HepG2 (cell line): Measurements from ENCODE around the gene TRPC4.

Experiments used
- FOSL1 ChIP-seq: sonication (generic); formaldehyde crosslinking; IDR thresholded peaks from 2 replicates; pipeline ENCODE4 v1.9.0; 2021; ENCODE audit warnings: missing genetic modification reagents, borderline replicate concordance
- HOXA7 ChIP-seq: sonication (generic); formaldehyde crosslinking; IDR thresholded peaks from 2 replicates; pipeline ENCODE4 v1.8.1; 2022; ENCODE audit warnings: mild to moderate bottlenecking, missing genetic modification reagents, moderate library complexity
- MAFK ChIP-seq, 2 experiments: IDR thresholded peaks in 1 of 2; conservative IDR thresholded peaks in 1 of 2; 2 replicates each; pipeline ENCODE4 v1.6.1; 2011; ENCODE audit warnings: improper control_type of control experiment in 2 of 2, low read length in 2 of 2
- NCOA1 ChIP-seq: sonication (generic); formaldehyde crosslinking; IDR thresholded peaks from 2 replicates; pipeline ENCODE4 v1.9.0; 2021; ENCODE audit warnings: missing genetic modification reagents
- ZBTB1 ChIP-seq: sonication (generic); formaldehyde crosslinking; IDR thresholded peaks from 2 replicates; pipeline ENCODE4 v1.4.0; 2020; ENCODE audit warnings: missing genetic modification reagents, borderline replicate concordance
- ZNF124 ChIP-seq: sonication (generic); formaldehyde crosslinking; IDR thresholded peaks from 2 replicates; pipeline ENCODE4 v1.4.0; 2020; ENCODE audit warnings: missing genetic modification reagents

GRCh38 chr13:37777676-37778075 lies 91.9 kb downstream of the TRPC4 start:
- TF ChIP-seq HOXA7 (CRISPR knock-in tag) = no peak
- TF ChIP-seq NCOA1 (CRISPR knock-in tag) = no peak
- no peak for TF ChIP-seq ZBTB1 (CRISPR knock-in tag)
- TF ChIP-seq FOSL1 = no peak
- TF ChIP-seq MAFK (conservative IDR thresholded peaks at IDR 0.05 in 1 of 2, IDR thresholded peaks at IDR 0.05 in 1 of 2; ENCODE audit: low read length in 2 of 2) = no peak
- no peak for TF ChIP-seq ZNF124
